CD4-positive, alpha-beta T cell treated with Interleukin-12 subunit alpha and Interleukin-12 subunit beta, for 1 hour (primary cell): ENCODE measurements around the gene SNAP91.
"Not testable (repeated sequence)": the region's sequence is repeated elsewhere in the genome, so short reads cannot be mapped to it uniquely, and the experiment has no call there.

Experiments used
- DNase-seq: peaks from one replicate; pipeline ENCODE4 v3.0.0-alpha.2; 2020

Gene SNAP91

GRCh38 chr6:83708970-83709747, at the start of gene SNAP91:
Gene SNAP91 (minus strand): TSS chr6:83709101. CDS start chr6:83707927, 1,174 bp downstream.
- no peak for DNase-seq

- DNase-seq: no peak
Observed at GRCh38 chr6:83758533-83758932, 49.6 kb upstream of the SNAP91 start.

- no peak for DNase-seq
Observed at GRCh38 chr6:83757021-83757420, 48.1 kb upstream of the SNAP91 start.

GRCh38 chr6:83756565-83756964, 47.7 kb upstream of the SNAP91 start:
- no peak for DNase-seq

DNA sequence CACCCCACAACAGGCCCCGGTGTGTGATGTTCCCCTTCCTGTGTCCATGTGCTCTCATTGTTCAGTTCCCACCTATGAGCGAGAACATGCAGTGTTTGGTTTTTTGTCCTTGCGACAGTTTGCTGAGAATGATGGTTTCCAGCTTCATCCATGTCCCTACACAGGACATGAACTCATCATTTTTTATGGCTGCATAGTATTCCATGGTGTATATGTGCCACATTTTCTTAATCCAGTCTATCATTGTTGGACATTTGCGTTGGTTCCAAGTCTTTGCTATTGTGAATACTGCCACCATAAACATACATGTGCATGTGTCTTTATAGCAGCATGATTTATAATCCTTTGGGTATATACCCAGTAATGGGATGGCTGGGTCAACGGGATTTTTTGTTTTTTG, 43.5 kb upstream of the SNAP91 start:
- DNase-seq: not testable (repeated sequence)

- no peak for DNase-seq
Observed at GRCh38 chr6:83741089-83741488, 32.2 kb upstream of the SNAP91 start.

GRCh38 chr6:83735461-83735860, 26.6 kb upstream of the SNAP91 start:
- DNase-seq: no peak

DNA sequence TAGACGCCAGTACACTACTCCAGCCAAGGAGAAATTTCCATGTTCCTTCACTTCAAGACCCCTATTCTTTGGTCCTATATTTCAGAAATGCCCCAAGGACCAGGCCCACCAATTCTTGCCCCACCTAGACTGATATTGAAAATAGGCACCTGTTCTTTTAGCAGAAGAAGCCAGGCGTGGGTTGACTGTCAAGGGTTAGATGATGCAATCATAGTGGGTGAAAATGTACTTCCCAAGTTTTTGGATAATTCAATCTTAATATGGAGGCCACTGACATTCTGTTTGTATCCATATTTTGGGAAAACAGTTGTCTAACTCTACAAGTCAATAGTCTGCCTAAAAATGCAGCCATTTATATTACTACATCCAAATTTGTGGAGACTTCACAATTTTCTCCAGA, 21.0 kb upstream of the SNAP91 start:
- DNase-seq: no peak

GRCh38 chr6:83722876-83723275, 14.0 kb upstream of the SNAP91 start:
- DNase-seq: no peak

DNA sequence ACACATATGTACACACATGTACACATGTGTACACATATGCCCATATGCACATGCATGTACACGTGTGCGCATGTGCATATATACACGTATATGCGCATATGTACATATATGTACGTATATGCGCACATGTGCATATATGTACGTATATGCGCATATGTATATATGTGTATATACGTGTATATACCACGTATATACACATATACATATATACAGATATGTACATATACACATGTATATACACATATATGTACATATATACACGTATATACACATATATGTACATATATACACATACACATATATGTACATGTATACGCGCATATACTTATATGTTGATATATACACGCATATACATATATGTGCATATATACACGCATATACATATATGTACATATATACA, 8.9 kb upstream of the SNAP91 start:
- no peak for DNase-seq

- DNase-seq: no peak
Observed at GRCh38 chr6:83711958-83712357, 3.1 kb upstream of the SNAP91 start.

GRCh38 chr6:83709748-83710050, 798 bp upstream of the SNAP91 start:
- no peak for DNase-seq

DNA sequence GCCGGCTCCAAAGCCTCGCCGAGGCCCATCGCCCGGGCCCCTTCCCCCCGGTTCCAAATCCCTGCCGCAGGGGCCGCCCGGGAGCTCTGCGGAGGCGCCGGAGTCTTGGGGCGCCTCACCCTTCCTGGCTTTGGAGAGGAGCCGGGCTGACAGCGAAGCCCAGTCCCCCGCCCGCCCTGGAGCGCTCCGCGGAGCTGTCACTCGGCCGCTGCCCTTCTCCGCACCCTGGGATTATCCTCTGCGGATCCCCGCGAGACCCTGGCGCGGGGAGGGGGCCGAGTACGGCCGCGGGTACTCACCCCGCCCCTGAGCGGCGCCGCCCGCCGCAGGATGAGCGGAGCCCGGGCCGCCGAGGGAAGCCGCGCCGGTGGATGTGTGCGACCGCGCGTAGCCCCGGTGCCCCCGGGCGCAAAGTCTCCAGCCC, 343 bp downstream of the SNAP91 start:
- no peak for DNase-seq

GRCh38 chr6:83707829-83708545, 914 bp downstream of the SNAP91 start:
- DNase-seq: no peak

- no peak for DNase-seq
Observed at GRCh38 chr6:83702749-83703148, 6.2 kb downstream of the SNAP91 start.

DNA sequence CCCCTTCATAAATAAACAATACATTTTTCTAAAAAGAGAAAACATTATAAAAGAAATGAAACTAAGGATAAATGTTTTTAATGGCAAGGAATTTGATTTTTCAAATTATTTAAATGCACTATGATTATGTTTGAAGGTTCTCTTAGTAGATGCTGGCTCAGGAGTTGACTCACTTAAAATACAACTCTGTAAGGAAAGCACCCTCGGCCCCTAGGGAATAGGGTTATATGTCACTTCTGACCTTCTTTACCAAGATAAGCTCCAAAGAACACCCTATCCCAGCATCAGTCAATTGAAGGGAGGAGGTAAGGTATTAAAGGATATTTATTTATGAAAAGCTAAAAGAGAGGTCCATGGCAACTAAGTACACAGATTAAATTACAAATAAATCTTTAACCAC, 6.8 kb downstream of the SNAP91 start:
- DNase-seq: no peak

DNA sequence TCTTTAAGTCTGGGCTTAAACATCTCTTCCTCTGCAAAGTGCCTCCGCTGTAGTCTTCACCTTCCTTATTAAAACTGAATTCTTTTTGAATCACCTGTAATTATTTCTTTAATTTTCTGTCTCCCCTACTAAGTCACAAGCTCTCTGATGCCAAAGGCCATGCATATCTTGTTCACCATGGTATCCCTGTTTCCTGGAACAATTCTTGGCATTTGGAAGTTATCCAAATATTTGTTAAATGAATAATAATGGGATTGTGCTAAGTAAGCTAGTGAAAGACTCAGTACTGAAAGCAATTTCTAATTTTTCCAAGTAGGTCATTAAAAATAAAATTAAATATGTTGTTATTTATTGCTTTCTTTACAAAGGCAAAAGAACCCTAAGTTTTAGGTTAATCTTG, 12.2 kb downstream of the SNAP91 start:
- no peak for DNase-seq

DNA sequence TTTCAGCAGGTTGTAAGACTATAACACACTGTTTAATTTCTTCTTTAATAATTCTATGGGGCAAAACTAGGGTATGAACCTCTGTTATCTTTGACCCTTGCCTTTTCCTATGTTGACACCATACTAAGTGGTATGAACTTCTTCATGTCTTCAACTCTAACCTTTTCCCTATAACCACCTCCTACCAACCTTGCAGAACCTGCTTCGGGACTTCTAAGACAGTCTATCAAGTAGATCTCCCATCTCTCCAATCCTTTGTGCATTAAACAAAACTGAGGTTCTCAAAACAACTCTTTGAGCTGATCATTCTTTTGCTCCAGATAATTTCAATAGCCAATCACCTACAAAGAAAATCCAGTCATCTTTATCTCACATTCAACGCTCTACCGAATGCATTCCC, 23.4 kb downstream of the SNAP91 start:
- no peak for DNase-seq

DNA sequence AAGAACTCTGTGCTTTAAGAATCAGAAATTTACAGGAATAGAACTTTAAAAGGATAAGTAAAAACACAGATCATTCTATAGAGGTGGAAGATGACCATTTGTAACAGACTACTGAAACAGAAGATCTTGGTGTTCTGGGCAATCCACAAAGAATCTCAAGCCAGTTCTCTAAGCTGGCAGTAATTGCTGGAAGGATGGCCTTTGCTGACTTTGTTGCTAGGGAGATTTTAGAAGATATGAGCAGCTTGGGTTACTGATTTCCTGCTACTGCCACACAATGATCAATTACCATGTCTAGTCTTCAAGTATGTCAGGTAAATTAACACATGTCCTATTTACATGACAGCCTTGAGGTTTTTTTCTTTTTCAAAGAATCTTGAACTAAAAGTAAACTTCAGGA, 31.1 kb downstream of the SNAP91 start:
- DNase-seq: no peak

DNA sequence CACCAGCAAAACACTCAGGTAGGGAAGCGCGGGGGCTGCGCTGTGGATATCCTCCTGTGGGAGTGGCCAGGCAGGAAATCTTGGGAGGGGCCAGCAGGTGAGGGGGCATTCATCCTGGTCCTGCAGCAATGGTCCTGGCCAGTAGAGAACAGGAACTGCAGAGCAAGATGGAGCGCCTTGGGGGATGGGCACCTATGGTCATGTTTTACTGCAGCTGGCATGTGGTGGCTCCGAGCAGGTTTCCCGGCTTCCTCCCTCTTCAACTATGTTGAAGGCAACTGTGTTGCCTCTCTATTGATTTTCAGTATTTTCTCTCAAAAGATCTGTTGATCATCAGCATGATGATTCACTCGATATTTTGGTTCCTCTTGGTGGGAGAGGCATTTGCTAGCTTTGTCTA, 70.9 kb downstream of the SNAP91 start:
- no peak for DNase-seq

- DNase-seq: no peak
Observed at GRCh38 chr6:83636800-83637199, 72.1 kb downstream of the SNAP91 start.

DNA sequence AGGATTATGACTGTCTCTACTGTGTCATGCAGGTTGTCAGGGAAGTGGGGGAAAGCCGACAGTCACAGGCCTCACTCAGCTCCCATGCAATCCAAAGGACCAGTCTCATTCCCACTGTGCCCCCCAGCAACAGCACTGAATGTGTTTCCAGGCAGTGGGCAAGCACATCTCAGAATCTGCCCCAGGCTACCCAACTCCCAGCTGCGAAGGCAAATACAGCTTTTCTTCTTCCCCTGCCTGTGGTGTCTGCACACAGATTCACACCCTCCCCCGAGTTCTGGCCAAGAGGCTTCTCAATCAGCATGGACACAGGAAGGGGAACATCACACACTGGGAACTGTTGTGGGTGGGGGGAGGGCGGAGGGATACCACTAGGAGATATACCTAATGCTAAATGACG, 75.3 kb downstream of the SNAP91 start:
- DNase-seq: no peak

- DNase-seq: no peak
Observed at GRCh38 chr6:83633149-83633548, 75.8 kb downstream of the SNAP91 start.

GRCh38 chr6:83629908-83630307, 79.0 kb downstream of the SNAP91 start:
- not testable (repeated sequence) for DNase-seq
